ENCODE data around the gene ALOX5.

Gene ALOX5

DNA sequence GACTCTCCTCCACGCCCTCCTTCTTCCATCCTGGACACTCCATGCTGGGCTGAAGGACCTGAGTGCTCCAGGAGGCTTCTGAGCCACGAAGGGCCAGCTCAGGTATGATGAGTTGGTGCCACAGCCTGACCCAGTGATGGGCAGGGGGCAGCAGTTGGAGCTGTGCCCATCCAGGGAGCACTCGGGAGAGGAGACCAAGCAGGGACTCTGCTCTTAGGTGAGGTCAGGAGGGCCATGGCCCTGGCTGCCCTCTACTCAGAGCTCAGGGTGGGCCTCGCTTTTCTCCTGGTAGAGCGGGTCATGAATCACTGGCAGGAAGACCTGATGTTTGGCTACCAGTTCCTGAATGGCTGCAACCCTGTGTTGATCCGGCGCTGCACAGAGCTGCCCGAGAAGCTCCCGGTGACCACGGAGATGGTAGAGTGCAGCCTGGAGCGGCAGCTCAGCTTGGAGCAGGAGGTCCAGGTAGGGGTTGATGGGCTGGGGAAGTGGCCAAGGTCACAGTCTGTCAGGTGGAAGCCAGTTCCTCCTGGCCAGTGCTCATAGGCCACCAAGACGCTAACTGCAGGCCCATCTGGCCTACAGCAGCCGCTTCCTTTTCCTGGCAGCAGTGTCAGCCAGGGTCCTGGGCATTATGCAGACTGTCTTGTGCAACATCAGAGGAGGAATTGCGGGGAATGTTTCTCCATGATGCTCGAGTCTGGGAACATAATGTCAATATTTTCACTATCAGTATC is 50.8 kb downstream of the ALOX5 start:
- no peak for DNase-seq (ENCODE audit: low read depth)

DNA sequence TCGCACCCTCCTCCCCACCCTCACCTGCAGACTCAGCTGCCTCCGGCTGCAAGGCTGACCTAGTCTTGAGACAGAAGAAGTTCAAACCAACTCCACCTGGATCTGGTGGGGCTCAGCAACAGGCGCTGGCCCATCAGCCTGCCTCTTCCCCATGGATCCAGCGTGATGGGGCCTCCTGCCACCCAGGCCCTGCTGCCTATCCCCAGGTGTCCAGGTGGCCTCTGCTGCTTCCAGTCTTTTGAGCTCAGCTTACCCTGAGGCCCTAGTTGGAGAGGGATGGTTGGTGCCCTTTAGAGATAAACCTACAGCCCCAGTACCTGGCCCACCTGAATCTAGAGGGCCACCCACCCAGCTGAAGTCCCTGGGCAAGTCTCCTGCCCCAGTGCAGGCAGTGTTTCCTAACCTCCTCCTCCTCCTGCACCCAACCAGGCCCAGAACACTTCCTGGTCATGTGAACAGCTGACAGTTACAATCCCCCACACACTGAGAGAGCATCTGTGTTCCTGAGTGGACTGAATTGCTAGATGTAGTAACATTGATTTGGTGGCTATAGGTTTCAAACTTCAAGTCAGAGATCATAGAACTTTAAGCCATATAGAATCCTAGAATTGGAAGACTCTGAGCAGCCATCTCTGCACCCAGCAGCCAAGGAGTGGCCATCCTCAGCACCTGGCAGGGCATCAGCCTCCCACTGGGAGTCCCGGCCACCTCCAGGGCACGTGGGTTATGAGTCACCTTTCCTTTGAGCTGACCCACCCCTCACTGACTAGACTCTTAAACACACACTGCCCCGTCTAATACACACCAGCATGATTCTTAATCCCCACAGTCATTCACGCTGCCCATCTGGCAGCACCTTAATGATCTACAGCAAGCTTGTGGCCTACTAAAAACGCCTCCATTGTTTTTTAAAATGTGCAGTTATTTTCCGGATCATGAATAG is 51.9 kb downstream of the ALOX5 start:
- no peak for DNase-seq (ENCODE audit: low read depth)

DNA sequence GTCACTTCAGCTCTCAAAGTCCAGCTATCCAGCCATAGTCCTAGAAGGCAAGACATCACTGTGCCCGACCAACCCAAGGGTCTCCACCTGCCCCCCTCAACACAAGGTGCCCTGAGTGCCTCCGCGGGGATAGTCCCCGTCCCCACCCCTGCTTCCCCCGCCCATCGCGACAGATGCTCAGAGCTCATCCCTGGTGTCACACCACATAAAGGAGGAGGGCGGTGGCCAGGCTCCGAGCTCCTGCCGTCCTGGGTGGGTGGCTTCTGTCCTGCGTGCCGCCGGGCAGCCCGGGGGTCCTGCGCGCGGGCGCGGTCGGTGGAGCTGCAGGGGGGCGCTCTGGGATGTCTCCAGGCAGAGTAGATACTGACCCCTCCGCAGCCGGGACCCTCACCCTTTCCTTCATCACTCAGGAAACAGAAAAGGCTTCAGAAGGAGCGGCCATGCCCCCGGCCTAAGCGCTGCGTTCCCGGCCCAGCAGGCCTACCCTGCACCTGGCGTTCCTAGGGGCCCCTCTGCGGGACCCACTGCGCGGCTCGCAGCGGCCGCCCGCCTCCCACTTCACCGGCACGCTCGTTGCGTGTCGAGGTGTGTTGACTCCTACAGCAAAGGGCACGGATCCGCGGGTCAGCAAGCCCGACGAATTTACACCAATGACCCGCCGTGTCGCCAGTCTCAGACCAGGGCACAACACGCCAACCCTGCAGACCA is 53.4 kb downstream of the ALOX5 start:
- no peak for DNase-seq (ENCODE audit: low read depth)

DNA sequence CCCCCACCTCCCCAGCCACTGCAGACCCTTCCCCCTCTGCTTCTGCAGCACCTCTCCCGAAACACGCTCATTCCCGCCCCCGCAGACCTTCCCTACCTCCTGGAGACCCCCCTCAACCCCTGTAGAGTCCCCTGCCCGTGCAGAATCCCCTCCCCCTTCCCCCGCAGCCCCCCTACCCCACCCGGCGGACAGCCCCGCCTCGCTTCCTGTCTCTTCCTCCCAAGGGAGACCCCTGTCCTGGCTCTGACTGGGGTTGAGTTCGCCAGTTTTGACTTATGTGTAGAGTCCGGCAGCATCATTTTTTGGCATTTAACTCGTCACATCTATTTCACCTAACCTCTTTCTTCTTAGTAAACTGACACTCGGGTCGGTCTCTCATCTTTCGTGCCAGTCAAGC is 54.0 kb downstream of the ALOX5 start:
- no peak for DNase-seq (ENCODE audit: low read depth)

DNA sequence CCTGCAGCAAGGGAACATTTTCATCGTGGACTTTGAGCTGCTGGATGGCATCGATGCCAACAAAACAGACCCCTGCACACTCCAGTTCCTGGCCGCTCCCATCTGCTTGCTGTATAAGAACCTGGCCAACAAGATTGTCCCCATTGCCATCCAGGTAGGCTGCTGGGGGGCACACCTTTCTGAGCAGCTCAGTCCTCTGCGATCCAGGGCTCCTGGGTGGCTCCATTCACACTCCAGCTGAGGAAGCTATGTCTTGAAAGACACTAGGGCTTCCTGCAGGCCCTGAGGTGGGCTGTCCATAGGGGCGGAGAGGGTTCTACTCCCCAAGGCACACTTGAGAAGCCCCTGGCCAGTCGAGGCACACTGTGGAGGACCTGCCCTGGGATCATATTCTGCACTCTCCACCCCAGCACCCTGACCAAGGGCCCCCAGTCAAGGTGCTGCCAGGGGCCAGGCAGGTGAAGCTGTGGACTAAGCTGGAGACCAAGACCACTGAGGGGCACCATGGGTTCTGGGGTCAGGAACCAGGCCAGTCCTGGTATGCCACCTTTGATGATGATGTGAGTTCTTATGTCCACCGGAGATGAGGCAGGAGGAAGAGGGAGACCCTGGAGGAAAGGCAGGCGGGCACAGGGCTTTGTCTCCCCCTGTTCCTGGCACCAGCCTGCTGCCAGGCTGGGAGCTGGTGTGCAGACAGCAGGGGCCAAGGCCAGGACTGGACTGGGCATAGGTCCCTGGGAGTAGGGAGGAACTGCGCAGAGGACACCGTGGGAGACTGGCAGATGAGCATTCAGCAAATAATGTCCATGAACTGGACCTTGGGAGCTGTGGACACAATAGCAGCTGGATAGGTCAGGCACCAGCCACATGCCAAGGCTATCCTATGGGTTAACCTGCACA is 54.8 kb downstream of the ALOX5 start:
- no peak for DNase-seq (ENCODE audit: low read depth)

DNA sequence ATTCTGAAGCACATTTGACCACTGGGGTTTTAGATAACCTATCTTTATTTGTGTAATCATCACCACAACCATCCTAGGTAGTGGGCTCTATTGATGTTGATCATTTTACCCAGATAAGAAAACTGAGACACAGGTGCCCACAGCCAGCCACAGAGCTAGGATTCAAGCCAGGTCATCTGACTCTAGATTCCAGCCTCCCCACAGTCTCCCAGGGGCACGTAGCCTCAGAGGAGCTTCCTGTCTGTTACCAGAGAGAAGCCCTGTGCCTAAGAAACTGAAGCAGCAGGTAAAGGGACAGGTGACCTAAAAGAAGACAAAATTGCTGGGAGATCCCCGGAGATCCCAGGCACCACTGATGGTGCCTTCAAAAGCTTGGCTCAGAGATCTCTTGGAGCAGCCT is 55.8 kb downstream of the ALOX5 start:
- DNase-seq (ENCODE audit: low read depth) = no peak

DNA sequence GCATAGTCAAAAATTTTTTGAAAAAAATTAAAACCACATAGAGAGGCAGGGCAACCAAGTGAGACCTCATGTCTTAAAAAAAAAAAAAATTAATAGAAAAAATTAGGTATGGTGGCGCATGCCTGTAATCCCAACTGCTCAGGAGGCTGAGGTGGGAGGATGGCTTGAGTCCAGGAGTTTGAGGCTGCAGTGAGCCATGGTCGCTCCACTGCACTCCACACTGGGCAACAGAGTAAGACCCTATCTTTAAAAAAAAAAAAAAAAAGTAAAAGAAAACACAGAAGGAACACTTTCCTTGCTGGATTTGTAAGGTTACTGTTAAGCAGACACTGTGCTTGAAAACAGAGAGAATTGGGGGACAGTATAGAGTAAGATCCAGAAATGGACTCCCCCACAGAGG is 58.1 kb downstream of the ALOX5 start:
- DNase-seq (ENCODE audit: low read depth) = no peak

DNA sequence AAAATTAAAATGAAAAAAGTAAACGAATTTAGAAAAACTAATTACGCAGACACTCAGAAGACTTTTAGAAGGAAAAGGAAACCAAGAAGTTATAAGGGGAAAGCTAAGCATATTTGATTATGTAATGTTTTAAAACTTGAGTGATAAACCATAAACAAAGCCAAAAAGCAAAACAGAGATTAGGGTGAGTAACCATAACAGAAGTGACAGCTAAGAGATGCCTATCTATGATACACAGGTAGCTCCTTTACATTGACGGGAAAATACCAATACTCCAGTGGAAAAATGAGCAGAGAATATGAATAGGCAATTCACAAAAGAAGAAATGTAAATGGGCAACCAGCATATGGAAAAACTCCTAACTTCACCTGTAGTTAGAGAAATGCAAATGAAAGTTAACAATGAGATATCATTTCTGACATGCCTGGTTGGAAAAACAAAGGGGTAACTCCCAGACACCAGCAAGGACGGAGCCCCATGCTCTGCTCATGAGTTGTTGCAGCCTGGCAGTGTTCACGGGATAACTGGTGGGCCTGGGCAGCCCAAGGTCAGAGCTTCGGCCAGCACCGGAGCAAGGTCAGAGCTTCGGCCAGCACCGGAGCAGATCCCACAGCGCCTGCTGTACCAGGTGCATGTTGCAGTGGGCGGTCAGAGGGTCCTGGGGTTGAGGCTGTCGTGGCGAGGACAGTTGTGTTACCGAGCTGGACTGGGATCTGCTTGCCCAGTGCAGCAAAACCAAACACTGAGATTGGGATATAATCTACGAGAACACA is 58.9 kb downstream of the ALOX5 start:
- no peak for DNase-seq (ENCODE audit: low read depth)

DNA sequence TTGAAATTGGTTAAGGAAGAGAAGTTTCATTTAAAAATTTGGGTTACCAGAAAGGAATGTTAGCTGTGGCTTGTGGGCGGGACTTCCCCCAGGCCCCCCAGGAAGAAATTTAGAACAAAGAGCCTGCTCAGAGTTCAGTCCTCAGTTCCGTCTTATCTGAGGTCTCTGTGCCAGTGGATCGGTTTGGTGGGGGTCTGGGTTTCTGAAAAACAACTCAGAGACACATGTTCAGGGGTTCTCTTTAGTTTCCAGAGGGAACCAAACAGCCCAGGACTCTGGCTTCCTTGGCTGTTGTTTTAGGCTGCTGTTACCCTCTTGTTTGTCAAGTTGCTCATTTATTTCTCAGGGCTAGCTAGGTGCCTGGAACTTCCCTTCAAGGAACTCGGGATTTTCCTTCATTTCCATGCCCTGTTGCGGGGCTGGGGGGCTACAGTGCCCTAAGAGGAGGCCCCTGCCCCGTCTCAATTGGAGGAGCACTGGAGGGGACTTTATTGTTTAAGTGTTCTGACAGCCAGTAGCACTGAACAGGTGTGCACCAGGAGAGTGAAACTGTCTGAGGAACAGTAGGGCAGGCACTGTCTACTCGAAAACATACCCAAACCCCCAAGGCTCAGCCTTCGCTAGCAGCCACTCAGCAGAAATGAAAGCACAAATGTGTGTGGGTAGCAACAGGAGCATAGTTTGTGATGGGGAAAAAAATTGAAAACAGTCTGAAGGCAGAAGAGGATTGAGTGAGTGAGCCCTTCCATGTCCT is 59.9 kb downstream of the ALOX5 start:
- DNase-seq (ENCODE audit: low read depth) = no peak

DNA sequence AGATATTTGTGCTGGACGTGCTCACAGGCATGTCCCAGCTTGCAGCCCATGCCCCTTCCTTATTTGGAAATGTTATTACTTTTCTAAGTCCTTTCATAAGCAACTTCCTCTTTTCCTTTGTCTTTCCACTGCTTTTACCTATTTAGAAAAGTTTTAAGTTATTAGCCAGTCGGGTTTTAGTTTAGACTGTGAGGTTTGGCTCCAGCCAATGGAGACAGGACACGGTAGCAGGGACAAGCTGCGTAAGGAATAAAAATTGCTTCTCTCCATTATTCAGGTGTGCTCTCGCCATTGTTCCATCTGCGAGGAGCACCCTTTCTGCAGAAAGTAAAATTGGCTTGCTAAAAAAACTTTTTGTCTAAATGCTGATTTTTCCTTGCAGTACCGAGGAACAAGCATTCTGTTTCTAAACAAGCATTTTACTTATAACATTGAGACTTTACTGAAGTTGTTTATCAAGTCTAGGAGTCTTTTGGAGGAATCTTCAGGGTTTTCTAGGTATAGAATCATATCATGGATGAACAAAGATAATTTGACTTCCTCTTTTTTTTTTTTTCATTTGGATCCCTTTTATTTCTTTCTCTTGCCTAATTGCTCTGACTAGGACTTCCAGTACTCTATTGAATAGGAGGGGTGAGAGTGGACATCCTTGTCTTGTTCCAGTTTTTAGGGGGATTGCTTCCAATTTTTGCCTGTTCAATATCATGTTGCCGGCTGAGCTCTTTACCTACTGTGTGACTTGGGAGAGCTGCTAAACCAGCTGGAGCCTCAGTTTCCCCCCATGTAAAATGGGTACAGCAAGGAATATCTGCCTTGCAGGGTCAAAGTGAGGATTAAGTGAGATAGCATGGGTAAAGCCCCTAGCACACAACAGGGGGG is 63.8 kb downstream of the ALOX5 start:
- no peak for DNase-seq (ENCODE audit: low read depth)

DNA sequence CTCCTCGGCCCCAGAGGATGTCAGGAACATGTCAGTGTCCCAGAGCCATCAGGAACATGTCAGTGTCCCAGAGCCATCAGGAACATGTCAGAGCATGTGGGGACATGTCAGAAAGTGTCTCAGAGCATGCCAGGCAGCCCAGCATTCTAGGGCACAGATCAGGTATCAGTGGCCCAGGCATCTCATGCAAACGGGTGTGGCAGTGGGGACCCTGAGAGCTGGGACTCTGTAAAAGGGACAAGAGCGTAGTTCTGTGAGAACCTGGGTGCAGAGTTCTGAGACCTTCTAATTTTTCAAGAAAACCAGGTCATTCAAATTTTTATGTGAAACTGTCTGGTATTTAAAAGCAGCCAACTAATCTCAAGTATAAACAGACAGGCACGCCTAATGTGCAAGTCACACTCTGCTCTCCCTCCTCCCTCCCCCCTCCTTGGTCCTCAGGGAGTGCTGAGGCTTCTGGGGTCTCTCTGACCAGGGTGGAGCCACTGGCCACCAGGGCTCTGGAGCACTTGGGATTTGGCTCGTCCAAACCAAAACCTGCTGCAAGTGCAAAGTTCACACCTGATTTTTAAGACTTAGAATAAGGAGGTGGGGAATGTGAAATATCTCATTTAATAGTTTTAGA is 64.6 kb downstream of the ALOX5 start:
- no peak for DNase-seq (ENCODE audit: low read depth)

DNA sequence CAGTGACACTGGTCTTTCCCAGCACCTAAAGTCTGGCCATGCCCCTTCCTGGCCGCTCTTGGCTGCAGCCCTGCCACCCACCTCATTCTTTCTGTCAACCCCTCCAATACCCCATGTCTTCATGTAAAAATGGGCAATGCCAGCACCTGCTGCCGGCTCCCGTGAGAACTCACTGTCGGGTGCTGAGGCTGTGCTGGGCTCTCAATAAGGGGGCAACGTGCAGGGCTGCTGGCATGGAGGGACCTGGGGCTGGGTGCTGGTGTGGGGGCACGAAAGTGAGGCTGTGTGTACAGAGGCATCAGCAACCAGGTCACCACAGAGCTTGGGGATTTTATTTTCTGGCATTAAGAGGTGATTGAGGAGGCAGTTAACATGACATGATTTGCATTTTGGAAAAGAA is 65.3 kb downstream of the ALOX5 start:
- DNase-seq (ENCODE audit: low read depth) = no peak

DNA sequence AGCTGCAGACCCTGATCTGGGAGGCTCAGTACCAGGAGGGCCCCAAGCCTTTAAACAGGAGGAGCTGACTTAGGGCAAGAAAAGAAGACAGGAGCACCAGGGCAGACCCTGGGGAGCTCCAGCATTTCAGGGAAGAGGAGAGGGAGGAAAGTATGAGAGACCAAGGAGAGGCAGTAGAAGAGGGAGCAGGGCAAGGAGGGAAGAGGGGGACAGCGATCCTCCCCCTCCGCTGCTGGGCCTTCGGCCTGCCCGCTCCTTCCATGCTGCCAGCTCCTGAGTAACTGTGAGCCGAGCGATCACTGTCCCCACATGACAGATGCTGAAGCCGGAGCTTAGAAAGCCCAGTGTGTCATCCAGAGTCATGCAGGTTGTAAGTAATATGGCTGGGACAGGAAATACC is 65.9 kb downstream of the ALOX5 start:
- no peak for DNase-seq (ENCODE audit: low read depth)

DNA sequence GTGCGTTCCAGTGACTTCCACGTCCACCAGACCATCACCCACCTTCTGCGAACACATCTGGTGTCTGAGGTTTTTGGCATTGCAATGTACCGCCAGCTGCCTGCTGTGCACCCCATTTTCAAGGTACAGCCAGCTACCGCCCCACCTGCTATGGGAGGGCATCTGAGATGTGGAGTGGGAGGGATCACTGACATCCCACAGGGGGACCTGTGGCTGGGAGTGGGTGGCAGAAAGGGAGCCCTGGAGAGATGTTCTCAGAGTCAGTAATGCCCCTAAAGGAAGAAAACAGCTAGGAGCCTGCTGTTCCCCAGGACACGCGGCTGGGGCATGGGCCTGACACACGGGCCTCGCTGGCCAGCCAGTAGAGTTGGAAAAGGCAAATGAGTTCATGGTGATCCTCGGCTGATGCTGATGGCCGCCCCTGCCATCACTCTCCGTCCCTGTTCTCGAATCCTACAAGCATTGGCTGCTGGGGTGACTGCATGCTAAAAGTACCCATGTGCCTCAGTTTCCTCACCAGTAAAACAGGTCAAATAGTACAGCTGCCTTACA is 66.6 kb downstream of the ALOX5 start:
- no peak for DNase-seq (ENCODE audit: low read depth)

DNA sequence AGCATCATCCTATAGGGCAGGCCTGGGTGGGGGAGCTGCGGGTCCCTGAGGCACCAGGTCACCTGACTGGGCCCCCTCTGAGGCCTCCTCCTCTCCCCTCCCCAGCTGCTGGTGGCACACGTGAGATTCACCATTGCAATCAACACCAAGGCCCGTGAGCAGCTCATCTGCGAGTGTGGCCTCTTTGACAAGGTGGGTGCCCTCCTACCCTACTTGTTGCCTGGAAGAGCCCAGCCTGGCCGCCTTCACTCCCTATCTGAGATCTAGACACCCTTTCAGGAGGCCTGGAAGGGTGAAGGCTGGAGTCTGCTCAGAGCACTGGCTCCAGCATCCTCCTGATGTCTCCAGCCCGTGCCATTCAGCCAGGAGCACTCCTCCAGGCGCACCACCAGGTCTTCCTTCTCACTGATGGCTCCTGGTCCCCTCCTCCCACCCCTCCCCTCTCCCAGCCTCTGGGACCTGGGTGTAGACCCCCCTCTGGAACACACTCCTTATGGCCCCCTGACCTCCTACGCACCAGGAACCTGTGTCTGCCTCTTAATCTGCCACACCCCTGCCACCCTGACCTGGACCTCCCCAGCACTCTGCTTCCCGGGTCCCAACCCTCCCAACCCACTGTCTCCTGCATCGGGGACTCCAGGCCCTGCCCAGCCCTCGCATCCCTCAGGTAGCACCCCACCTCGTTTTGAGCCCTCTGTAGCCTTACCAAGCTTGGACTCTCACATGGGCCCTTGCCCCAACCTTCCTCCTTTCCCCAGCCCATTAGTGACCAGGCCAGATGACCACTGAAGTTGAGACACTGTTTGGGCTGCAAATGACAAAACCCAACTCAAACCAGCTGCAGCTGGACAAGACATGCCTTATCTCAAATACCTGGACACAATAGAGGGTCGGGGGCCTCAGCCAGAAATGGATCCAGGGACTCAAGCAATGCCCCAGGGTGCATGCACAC is 67.5 kb downstream of the ALOX5 start:
- DNase-seq (ENCODE audit: low read depth) = no peak

DNA sequence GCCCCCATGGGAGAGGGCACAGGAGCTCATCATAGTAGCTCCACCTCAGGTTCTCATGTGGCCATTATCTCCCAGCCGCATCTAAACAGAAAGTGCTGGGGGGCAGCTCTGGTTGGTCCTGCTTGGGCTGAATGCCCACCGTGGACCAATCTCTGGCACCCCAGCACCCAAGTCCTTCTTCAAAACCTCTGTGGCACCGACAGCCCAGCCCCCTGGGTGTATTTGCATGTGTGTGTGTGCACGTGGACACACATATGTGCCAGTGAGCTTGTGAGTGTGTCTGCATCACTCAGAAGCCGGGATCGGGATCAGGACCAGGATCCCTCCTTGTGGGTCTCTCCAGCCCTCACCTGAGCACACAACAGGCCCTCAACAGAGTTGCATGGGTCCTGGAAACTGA is 68.2 kb downstream of the ALOX5 start:
- DNase-seq (ENCODE audit: low read depth) = no peak

DNA sequence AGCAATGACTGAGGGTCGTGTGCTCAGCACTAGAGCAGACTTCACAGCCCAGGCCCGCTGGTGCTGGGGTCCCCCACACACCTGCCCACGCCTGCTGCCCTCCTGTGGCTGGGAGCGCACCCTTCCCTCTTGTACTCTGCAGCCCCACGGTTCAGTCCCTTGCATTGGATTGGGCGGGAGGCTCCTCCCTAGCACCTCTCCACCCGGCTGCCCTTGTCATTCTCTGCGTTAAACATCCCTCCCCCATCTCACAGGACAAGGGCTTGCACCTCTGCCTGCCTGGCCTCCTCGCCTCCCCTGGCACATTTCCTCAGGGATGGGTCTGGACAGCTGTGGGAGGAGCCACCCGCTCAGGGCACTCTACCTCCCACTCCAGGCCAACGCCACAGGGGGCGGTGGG is 68.6 kb downstream of the ALOX5 start:
- DNase-seq (ENCODE audit: low read depth) = no peak
